Limb (tissue), 2 donors: Measurements from ENCODE around the gene ANKFN1.

Experiments
- DNase-seq, 2 donors: peaks; one replicate each; pipeline ENCODE4 v3.0.0-alpha.2; 2016; ENCODE audit errors: extremely low spot score in 2 of 2

ANKFN1 gene

GRCh38 chr17:56441308-56441707 lies 288.0 kb downstream of the ANKFN1 start:
- DNase-seq: peak in 1 of 2 donors; percentile 8

- no peak for DNase-seq
These were observed 292.6 kb downstream of the ANKFN1 start for GRCh38 chr17:56445692-56446411.

GRCh38 chr17:56447171-56447570 lies 293.9 kb downstream of the ANKFN1 start:
- no peak for DNase-seq

GRCh38 chr17:56448371-56448770 lies 295.1 kb downstream of the ANKFN1 start:
- DNase-seq: no peak

GRCh38 chr17:56449176-56449575 lies 295.9 kb downstream of the ANKFN1 start:
- DNase-seq: peak in 1 of 2 donors; percentile 16

- DNase-seq: no peak
These were observed 298.4 kb downstream of the ANKFN1 start for GRCh38 chr17:56451629-56452028.

GRCh38 chr17:56452461-56452860 lies 299.2 kb downstream of the ANKFN1 start:
- no peak for DNase-seq

GRCh38 chr17:56457501-56457900 lies 304.2 kb downstream of the ANKFN1 start:
- DNase-seq: no peak

- no peak for DNase-seq
These were observed 312.6 kb downstream of the ANKFN1 start for GRCh38 chr17:56465886-56466285.

GRCh38 chr17:56468840-56469239 lies 315.6 kb downstream of the ANKFN1 start:
- no peak for DNase-seq

- DNase-seq: no peak
These were observed 318.4 kb downstream of the ANKFN1 start for GRCh38 chr17:56471696-56472095.

- no peak for DNase-seq
These were observed 321.8 kb downstream of the ANKFN1 start for GRCh38 chr17:56475116-56475515.

GRCh38 chr17:56478836-56479447 lies 325.7 kb downstream of the ANKFN1 start:
- no peak for DNase-seq

GRCh38 chr17:56480501-56480900 lies 327.2 kb downstream of the ANKFN1 start:
- DNase-seq: no peak

- DNase-seq: no peak
These were observed 328.4 kb downstream of the ANKFN1 start for GRCh38 chr17:56481659-56482058.

- DNase-seq: no peak
These were observed 329.0 kb downstream of the ANKFN1 start for GRCh38 chr17:56482229-56482628.

GRCh38 chr17:56486732-56487131 lies 333.5 kb downstream of the ANKFN1 start:
- DNase-seq: no peak

GRCh38 chr17:56488800-56489199 lies 335.5 kb downstream of the ANKFN1 start:
- DNase-seq: no peak

- no peak for DNase-seq
These were observed 336.7 kb downstream of the ANKFN1 start for GRCh38 chr17:56489980-56490379.

GRCh38 chr17:56495556-56495955 lies 342.3 kb downstream of the ANKFN1 start:
- DNase-seq: no peak

- no peak for DNase-seq
These were observed 343.9 kb downstream of the ANKFN1 start for GRCh38 chr17:56497132-56497531.

GRCh38 chr17:56499799-56500388 lies 346.6 kb downstream of the ANKFN1 start:
- DNase-seq: no peak

- no peak for DNase-seq
These were observed 348.9 kb downstream of the ANKFN1 start for GRCh38 chr17:56502120-56502654.
